Endothelial cell (in vitro differentiated cells): ENCODE results near the gene RSAD2. TPM values are rescaled to one million over a fixed set of nuclear protein-coding genes. Genes with fewer than 3 reads are reported as not detected.

ENCODE experiments used
- DNase-seq: peaks from one replicate; pipeline ENCODE4 v3.0.0; 2021; ENCODE audit warnings: low spot score
- H3K27ac Mint-ChIP-seq: one replicate; pipeline ENCODE4 v1.8.0; 2021; ENCODE audit warnings: mixed read lengths, inconsistent platforms; ENCODE audit not compliant: unreplicated experiment
- H3K27me3 Mint-ChIP-seq: one replicate; pipeline ENCODE4 v1.8.0; 2021; ENCODE audit warnings: mild to moderate bottlenecking, moderate library complexity, mixed read lengths, inconsistent platforms; ENCODE audit not compliant: unreplicated experiment
- H3K36me3 Mint-ChIP-seq: one replicate; pipeline ENCODE4 v1.8.0; 2021; ENCODE audit warnings: mild to moderate bottlenecking, low read depth, mixed read lengths, inconsistent platforms; ENCODE audit not compliant: unreplicated experiment
- H3K4me1 Mint-ChIP-seq: one replicate; pipeline ENCODE4 v1.8.0; 2021; ENCODE audit warnings: mild to moderate bottlenecking, mixed read lengths, inconsistent platforms; ENCODE audit not compliant: unreplicated experiment
- H3K4me3 Mint-ChIP-seq: one replicate; pipeline ENCODE4 v1.8.0; 2021; ENCODE audit warnings: mild to moderate bottlenecking, mixed read lengths, inconsistent platforms; ENCODE audit not compliant: unreplicated experiment
- H3K9me3 Mint-ChIP-seq: one replicate; pipeline ENCODE4 v1.8.0; 2021; ENCODE audit warnings: mixed read lengths, inconsistent platforms; ENCODE audit not compliant: unreplicated experiment
- total RNA-seq: library from RNA; stranded (reverse); fragmentation: NEBNext Ultra II Directional; extraction: Animal tissue kit (Norgen Biotek cat#: 25700); gene quantifications from one replicate; pipeline ENCODE4 v1.2.1, GENCODE V29; 2021; ENCODE audit not compliant: unreplicated experiment
- TF ChIP-seq, protein P1 (sequence below): fragments of 200-600 bp; sonication (generic); IDR thresholded peaks from one replicate; pipeline ENCODE4 v1.5.0; 2021; ENCODE audit warnings: antibody characterized with exemption; ENCODE audit not compliant: unreplicated experiment

The RSAD2 gene
- total RNA-seq, 1 donor from 2014 or later, result 0.28 TPM

DNA sequence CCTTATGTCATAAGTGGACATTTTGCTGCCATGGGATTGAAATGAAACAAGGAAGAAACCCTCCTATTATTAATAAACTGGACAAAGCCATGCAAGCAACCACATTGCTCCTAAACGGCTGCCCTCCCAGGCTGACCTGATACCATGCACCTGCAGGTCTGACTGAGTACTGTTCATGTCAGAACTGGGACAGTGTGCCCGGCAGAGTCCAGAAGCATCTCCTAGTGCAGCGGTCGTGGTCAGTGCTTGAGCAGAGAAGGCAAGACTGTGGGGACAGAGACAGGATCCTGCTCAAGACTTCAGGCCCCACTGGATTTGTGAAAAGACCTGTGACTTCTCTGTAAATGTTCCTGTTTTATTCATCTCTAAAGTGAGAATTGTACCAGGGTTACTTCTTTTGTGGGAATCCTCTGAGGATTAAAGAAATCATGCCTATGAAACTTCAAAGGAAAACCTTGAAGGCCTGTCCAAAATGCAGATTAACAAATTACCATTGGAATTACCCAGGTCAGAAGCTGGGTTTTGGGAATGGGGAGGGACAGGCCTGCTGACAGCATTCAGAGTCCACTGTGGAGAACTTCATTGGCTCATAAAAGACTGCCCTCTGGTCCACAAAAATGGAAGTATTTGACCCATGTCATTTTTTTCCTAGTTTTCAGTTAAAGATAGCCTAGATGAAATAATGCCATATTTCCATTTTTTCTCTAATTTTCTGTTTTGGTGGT lies 53.5 kb downstream of the RSAD2 start:
- peaks cover 1% of the 10 kb centered on the region for H3K27me3 Mint-ChIP-seq
- H3K9me3 Mint-ChIP-seq, result no peaks in the 10 kb centered on the region
- H3K36me3 Mint-ChIP-seq, result peaks cover 14% of the 10 kb centered on the region
- H3K4me1 Mint-ChIP-seq, result peaks cover 20% of the 10 kb centered on the region
- H3K4me3 Mint-ChIP-seq, result no peak overlapping the region
- DNase-seq, result no peak
- H3K27ac Mint-ChIP-seq, result no peak overlapping the region
- TF ChIP-seq, protein P1, sequence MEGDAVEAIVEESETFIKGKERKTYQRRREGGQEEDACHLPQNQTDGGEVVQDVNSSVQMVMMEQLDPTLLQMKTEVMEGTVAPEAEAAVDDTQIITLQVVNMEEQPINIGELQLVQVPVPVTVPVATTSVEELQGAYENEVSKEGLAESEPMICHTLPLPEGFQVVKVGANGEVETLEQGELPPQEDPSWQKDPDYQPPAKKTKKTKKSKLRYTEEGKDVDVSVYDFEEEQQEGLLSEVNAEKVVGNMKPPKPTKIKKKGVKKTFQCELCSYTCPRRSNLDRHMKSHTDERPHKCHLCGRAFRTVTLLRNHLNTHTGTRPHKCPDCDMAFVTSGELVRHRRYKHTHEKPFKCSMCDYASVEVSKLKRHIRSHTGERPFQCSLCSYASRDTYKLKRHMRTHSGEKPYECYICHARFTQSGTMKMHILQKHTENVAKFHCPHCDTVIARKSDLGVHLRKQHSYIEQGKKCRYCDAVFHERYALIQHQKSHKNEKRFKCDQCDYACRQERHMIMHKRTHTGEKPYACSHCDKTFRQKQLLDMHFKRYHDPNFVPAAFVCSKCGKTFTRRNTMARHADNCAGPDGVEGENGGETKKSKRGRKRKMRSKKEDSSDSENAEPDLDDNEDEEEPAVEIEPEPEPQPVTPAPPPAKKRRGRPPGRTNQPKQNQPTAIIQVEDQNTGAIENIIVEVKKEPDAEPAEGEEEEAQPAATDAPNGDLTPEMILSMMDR, result no peak

DNA sequence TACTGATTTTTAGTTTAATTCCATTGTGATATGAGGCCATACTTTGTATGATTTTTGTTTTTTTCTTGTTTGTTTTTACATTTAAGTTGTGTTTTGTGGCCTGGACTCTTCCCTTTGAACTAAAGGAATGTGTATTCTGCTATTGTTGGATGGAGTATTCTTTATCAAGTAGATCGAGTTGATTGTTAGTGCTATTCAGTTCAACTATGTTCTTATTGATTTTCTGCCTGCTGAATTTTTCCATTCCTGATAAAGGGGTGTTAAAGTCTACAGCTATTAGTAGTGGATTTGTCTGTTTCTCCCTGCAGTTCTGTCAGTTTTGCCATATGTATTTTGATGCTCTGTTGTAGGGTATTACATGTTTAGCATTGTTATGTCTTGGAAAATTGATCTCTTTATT lies 54.2 kb downstream of the RSAD2 start:
- TF ChIP-seq, protein P1, result no peak
- H3K36me3 Mint-ChIP-seq, result peaks cover 14% of the 10 kb centered on the region
- no peaks in the 10 kb centered on the region for H3K9me3 Mint-ChIP-seq
- peaks cover 19% of the 10 kb centered on the region for H3K4me1 Mint-ChIP-seq
- no peak for DNase-seq
- H3K27me3 Mint-ChIP-seq, result peaks cover 1% of the 10 kb centered on the region
- H3K27ac Mint-ChIP-seq, result no peak overlapping the region
- H3K4me3 Mint-ChIP-seq, result no peak overlapping the region

DNA sequence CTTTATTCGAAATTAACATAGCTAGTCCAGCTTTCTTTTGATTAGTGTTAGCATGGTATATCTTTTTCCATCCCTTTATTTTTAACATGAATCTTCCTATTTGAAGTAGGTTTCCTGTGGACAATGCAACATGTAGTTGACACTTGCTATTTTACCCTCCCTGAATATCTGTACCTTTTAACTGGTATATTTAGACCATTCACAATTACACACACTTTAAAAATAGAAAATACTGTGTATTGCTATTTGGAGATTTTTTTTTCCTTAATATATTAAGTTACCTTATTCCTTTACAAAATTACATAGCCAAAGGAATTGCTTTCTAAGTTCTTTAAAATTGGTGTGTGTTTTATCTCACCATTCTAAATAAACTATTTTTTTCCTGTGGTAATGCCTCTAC lies 54.6 kb downstream of the RSAD2 start:
- no peak for DNase-seq
- Mint-ChIP-seq H3K27me3 (peaks cover 1% of the 10 kb centered on the region), H3K27ac (no peak overlapping the region), H3K4me3 (no peak overlapping the region), H3K36me3 (peaks cover 14% of the 10 kb centered on the region), H3K9me3 (no peaks in the 10 kb centered on the region), H3K4me1 (peaks cover 15% of the 10 kb centered on the region)
- TF ChIP-seq, protein P1, result no peak

DNA sequence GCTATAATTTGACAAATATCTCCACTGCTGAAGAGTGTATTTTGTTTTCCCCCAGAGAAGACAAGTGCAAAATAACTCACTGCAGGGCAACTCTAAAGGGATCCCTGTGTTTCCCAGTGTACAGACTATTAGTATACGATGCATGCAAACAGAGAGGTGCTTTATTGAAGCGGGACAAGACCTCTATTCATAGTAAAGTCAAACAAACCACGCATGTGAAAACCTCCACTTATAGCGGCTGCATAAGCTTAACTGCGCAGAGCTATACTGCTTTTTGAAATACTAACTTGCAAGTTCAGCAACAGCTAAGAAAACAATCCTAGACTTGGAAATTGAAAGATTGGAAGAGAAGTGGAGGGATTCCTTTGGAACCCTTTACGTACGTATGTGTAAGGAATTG lies 55.3 kb downstream of the RSAD2 start:
- no peak for DNase-seq
- Mint-ChIP-seq H3K27ac (no peak overlapping the region), H3K4me1 (peaks cover 16% of the 10 kb centered on the region), H3K4me3 (no peak overlapping the region), H3K36me3 (peaks cover 14% of the 10 kb centered on the region), H3K9me3 (no peaks in the 10 kb centered on the region), H3K27me3 (peaks cover 1% of the 10 kb centered on the region)
- TF ChIP-seq, protein P1, result no peak

DNA sequence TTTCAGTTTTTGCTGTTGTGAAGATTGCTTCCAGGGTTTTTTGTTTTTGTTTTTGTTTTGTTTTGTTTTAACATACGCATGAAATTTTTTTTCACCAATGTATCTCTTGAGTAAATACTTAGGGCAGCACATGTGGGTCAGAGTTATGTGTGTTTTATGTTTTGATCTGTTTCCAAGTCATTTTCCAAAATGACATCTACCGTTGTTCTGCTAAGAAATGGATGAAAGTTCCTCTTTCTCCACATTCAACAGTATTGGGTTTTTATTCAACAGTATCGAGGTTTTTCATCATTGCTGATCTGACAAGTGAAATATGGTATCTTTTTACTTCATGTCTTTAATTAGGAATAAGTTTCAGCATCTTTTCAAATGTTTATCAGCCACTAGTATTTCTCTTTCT lies 56.3 kb downstream of the RSAD2 start:
- no peak overlapping the region for H3K27ac Mint-ChIP-seq
- DNase-seq, result no peak
- no peak overlapping the region for H3K4me3 Mint-ChIP-seq
- TF ChIP-seq, protein P1, result no peak
- peaks cover 6% of the 10 kb centered on the region for H3K36me3 Mint-ChIP-seq
- no peaks in the 10 kb centered on the region for H3K9me3 Mint-ChIP-seq
- H3K27me3 Mint-ChIP-seq, result peaks cover 1% of the 10 kb centered on the region
- H3K4me1 Mint-ChIP-seq, result peaks cover 6% of the 10 kb centered on the region
